GM12878 (cell line): Measurements from ENCODE around the gene NKX2-8. TPM values are rescaled to one million over a fixed set of nuclear protein-coding genes. Genes with fewer than 3 reads are reported as not detected.

Source experiments
- ATAC-seq: fragments of 200-7000 bp; cut with Tn5 transposase; 3 replicates; pipeline ENCODE4 v1.9.1; 2020; ENCODE audit warnings: mild to moderate bottlenecking, moderate library complexity
- BruUV-seq: library from RNA; stranded (reverse); fragments of 400-500 nt; replicated peaks from 2 replicates; lab custom pipeline; 2021; lab: Mats Ljungman, UMichigan
- CTCF ChIA-PET: fragments of 300-600 bp; sonication (Branson Sonifier 250); formaldehyde crosslinking; extraction: SDS; loops from one replicate; lab custom pipeline; 2021; ENCODE audit warnings: inconsistent platforms; lab: Yijun Ruan, JAX
- POLR2A ChIA-PET: fragments of 350-600 bp; formaldehyde crosslinking; extraction: SDS; loops from one replicate; lab custom pipeline; 2021; ENCODE audit warnings: inconsistent platforms; lab: Charles Lee
- RAD21 ChIA-PET: fragments of 300-600 bp; sonication (Branson Sonifier 250); formaldehyde crosslinking; loops from one replicate; lab custom pipeline; 2023; ENCODE audit warnings: antibody characterized with exemption; ENCODE audit not compliant: unreplicated experiment; lab: Charles Lee
- SMC1A ChIA-PET: fragments of 300-600 bp; sonication (Branson Sonifier 250); formaldehyde crosslinking; loops from one replicate; lab custom pipeline; 2023; ENCODE audit not compliant: unreplicated experiment, uncharacterized antibody; lab: Charles Lee
- DNase-seq: peaks from one replicate; pipeline ENCODE4 v3.0.0-alpha.2; 2011; ENCODE audit warnings: low read depth, low spot score
- FAIRE-seq: peaks from 3 replicates; lab custom pipeline; 2011; peaks lifted over from hg19 to GRCh38; lab: Jason Lieb, UNC
- H2AFZ ChIP-seq: 2 replicates; pipeline ENCODE4 v1.6.0; 2011; ENCODE audit warnings: low read depth, low read length, control low read depth; ENCODE audit not compliant: control insufficient read depth
- H3K27ac ChIP-seq: 2 replicates; pipeline ENCODE4 v1.5.1; 2011; ENCODE audit warnings: control low read depth; ENCODE audit not compliant: control insufficient read depth, insufficient read depth
- H3K27me3 ChIP-seq, 2 experiments: replicated peaks in 1 of 2; 2 replicates each; pipeline versions ENCODE4 v1.6.0 to v1.6.1; 2011; ENCODE audit warnings: low read length in 1 of 2; ENCODE audit not compliant: control insufficient read depth in 2 of 2, insufficient read depth in 2 of 2
- H3K36me3 ChIP-seq, 2 experiments: 2 replicates each; pipeline ENCODE4 v1.5.1; 2011; ENCODE audit warnings: low read length in 1 of 2; ENCODE audit not compliant: control insufficient read depth in 2 of 2, insufficient read depth in 2 of 2
- H3K4me1 ChIP-seq: 2 replicates; pipeline ENCODE4 v1.6.1; 2011; ENCODE audit warnings: mild to moderate bottlenecking, low read length, moderate library complexity, mixed read lengths; ENCODE audit not compliant: control insufficient read depth, insufficient read depth
- H3K4me2 ChIP-seq: 2 replicates; pipeline ENCODE4 v1.6.0; 2011; ENCODE audit warnings: control low read depth; ENCODE audit not compliant: control insufficient read depth, insufficient read depth
- H3K4me3 ChIP-seq: fragments of 200-600 bp; sonication (generic); 2 replicates; pipeline ENCODE4 v1.5.1; 2016
- H3K79me2 ChIP-seq: 2 replicates; pipeline ENCODE4 v1.6.0; 2011; ENCODE audit warnings: low read length; ENCODE audit not compliant: control insufficient read depth, insufficient read depth
- H3K9ac ChIP-seq: 2 replicates; pipeline ENCODE4 v1.8.0; 2011; ENCODE audit warnings: low read length, control low read depth, mixed read lengths; ENCODE audit not compliant: control insufficient read depth, insufficient read depth
- H3K9me3 ChIP-seq: replicated peaks from 3 replicates; pipeline ENCODE4 v1.5.1; 2011; ENCODE audit warnings: mild to moderate bottlenecking, low read length; ENCODE audit not compliant: control insufficient read depth, insufficient read depth
- H4K20me1 ChIP-seq: 2 replicates; pipeline ENCODE4 v1.6.0; 2011; ENCODE audit not compliant: control insufficient read depth, insufficient read depth
- CBFB ChIP-seq: IDR thresholded peaks from 2 replicates; pipeline ENCODE4 v1.6.1; 2016; ENCODE audit warnings: antibody characterized with exemption, low read depth
- CUX1 ChIP-seq: IDR thresholded peaks from 2 replicates; pipeline ENCODE4 v1.6.1; 2012; ENCODE audit warnings: improper control_type of control experiment, low read depth, low read length; ENCODE audit not compliant: insufficient replicate concordance
- EZH2 ChIP-seq: IDR thresholded peaks from 2 replicates; pipeline ENCODE4 v1.6.1; 2012; ENCODE audit warnings: low read depth, mild to moderate bottlenecking, control low read depth, inconsistent platforms, low read length, borderline replicate concordance; ENCODE audit not compliant: control insufficient read depth
- IRF4 ChIP-seq: IDR thresholded peaks from 2 replicates; pipeline ENCODE4 v1.6.1; 2011; ENCODE audit warnings: low read depth, low read length
- MEF2B ChIP-seq: fragments of 450-650 bp; IDR thresholded peaks from 2 replicates; pipeline ENCODE4 v1.6.1; 2018; ENCODE audit warnings: mild to moderate bottlenecking, moderate library complexity; ENCODE audit not compliant: partially characterized antibody, poor library complexity, severe bottlenecking
- TAF1 ChIP-seq: IDR thresholded peaks from 2 replicates; pipeline ENCODE4 v1.6.1; 2011; ENCODE audit warnings: mild to moderate bottlenecking, low read depth, low read length, borderline replicate concordance
- ZNF274 ChIP-seq: IDR thresholded peaks from one replicate; pipeline ENCODE4 v1.8.0; 2011; ENCODE audit not compliant: insufficient read length, insufficient read depth
- ZNF592 ChIP-seq: fragments of 450-650 bp; IDR thresholded peaks from 2 replicates; pipeline ENCODE4 v1.6.1; 2017; ENCODE audit warnings: mild to moderate bottlenecking, moderate library complexity
- WGBS: methylation state at CpG from one replicate; pipeline ENCODE4 v1.1.6; 2016; ENCODE audit warnings: low lambda C conversion rate; ENCODE audit not compliant: insufficient replicate concordance, insufficient coverage; ENCODE audit errors: missing lambda C conversion rate; 5-methylcytosine and 5-hydroxymethylcytosine counted together
- in situ Hi-C: fragments of 300-500 bp; cut with MboI; formaldehyde crosslinking; loops from 9 replicates; pipeline ENCODE4 v1.14.3; 2018; ENCODE audit warnings: mixed read lengths
- intact Hi-C: fragments of 100-400 bp; cut with micrococcal nuclease; formaldehyde crosslinking; loops from one replicate; pipeline ENCODE4 v1.14.2; 2022; ENCODE audit not compliant: unreplicated experiment
- polyA plus RNA-seq, 11 experiments: library from polyadenylated mRNA; depleted of rRNA in 4 of 11; unstranded in 6 of 11; stranded (reverse) in 5 of 11; fragments of >200 nt; fragmentation: Nextera tagmentation in 4 of 11; fragmentation: Illumina TruSeq in 1 of 11; extraction: Ambion mirVana in 4 of 11; extraction: Trizol in 1 of 11; gene quantifications; 1 replicate in 1 of 11; 2 replicates in 10 of 11; pipeline versions ENCODE4 v1.2.1 to v1.2.3, GENCODE V29; 2011 to 2016; ENCODE audit warnings: inconsistent platforms in 2 of 11, missing spikeins in 2 of 11, low read depth in 1 of 11
- total RNA-seq, 4 experiments: library from RNA; depleted of rRNA in 3 of 4; stranded (reverse); fragments of >200 nt in 3 of 4; fragmentation: Illumina TruSeq in 1 of 4; extraction: Trizol in 1 of 4; gene quantifications; 2 replicates each; pipeline versions ENCODE4 v1.2.1 to v1.2.3, GENCODE V29; 2013 to 2021

Gene NKX2-8
- total and polyA plus RNA-seq, 10 of the 15 experiments (the other 5 are each of a cell fraction or from before 2014, with no cell fraction given) = not detected

GRCh38 chr14:36580856-36581831 is 1.3 kb downstream of the NKX2-8 start:
- Histone ChIP-seq H3K27me3 (peaks cover 0 to 7% of the 10 kb centered on the region in 2 experiments; a peak in 3 of 4 replicates), H3K27ac (no peak overlapping the region), H3K9ac (no peak overlapping the region), H4K20me1 (no peaks in the 10 kb centered on the region), H3K4me1 (no peaks in the 10 kb centered on the region), H3K9me3 (no peaks in the 10 kb centered on the region; the same call in 2 of the 3 replicates), H3K36me3 (no peaks in the 10 kb centered on the region), H2AFZ (no peak overlapping the region), H3K79me2 (no peaks in the 10 kb centered on the region), H3K4me3 (no peak overlapping the region), H3K4me2 (no peak overlapping the region)
- ATAC-seq (no peak), DNase-seq (no peak), FAIRE-seq (no peak)
- TF ChIP-seq EZH2 (no peak), IRF4 (no peak), CBFB (no peak), ZNF592 (no peak), ZNF274 (no peak), MEF2B (no peak), CUX1 (no peak), TAF1 (no peak)
- in situ Hi-C loops (no loop called here), intact Hi-C loops (no loop called here)
- BruUV-seq = no TSS peak
- RAD21 ChIA-PET = no interaction called here
- SMC1A ChIA-PET = no interaction called here
- POLR2A ChIA-PET = no interaction called here
- CTCF ChIA-PET = no interaction called here
- WGBS = 37% methylated on average over 72 of the region's 103 CpGs
